ENCODE results near the gene NKD1.

The NKD1 gene

GRCh38 chr16:50506543-50506937, 41.7 kb upstream of the NKD1 start:
- Histone ChIP-seq H3K4me1 (ENCODE audit: low read length) (no peaks in the 10 kb centered on the region), H3K4me2 (ENCODE audit: low read depth, low read length) (no peak overlapping the region), H3K9ac (ENCODE audit: low read length) (no peak overlapping the region), H2AFZ (ENCODE audit: low read length) (no peak overlapping the region), H3K27ac (ENCODE audit: low read length) (no peak overlapping the region), H3K36me3 (replicated peaks; ENCODE audit: insufficient read depth, low read length) (no peaks in the 10 kb centered on the region), H3K9me3 (replicated peaks; ENCODE audit: insufficient read depth, low read length) (no peaks in the 10 kb centered on the region), H3F3A (ENCODE audit: insufficient read depth, low read length) (no peaks in the 10 kb centered on the region), H4K20me1 (ENCODE audit: insufficient read depth, low read length) (no peaks in the 10 kb centered on the region), H3K27me3 (replicated peaks; ENCODE audit: insufficient read depth, low read length) (no peaks in the 10 kb centered on the region), H3K9me2 (replicated peaks; ENCODE audit: insufficient read depth, low read length) (no peaks in the 10 kb centered on the region), H3K79me2 (ENCODE audit: low read length) (no peaks in the 10 kb centered on the region), H3K4me3 (ENCODE audit: low read length) (no peak overlapping the region)
- no peak for TF ChIP-seq CTCF (IDR thresholded peaks at IDR 0.05; ENCODE audit: low read length)
- no peak for TF ChIP-seq EZH2phosphoT487 (IDR thresholded peaks at IDR 0.05; ENCODE audit: low read length)
- TF ChIP-seq EZH2 (optimal IDR thresholded peaks at IDR 0.05; ENCODE audit: low read depth, low read length): no peak
- no peak for DNase-seq

GRCh38 chr16:50507397-50507796, 40.8 kb upstream of the NKD1 start:
- H3K9me2 ChIP-seq (replicated peaks; ENCODE audit: insufficient read depth, low read length): no peaks in the 10 kb centered on the region
- no peaks in the 10 kb centered on the region for H3K4me1 ChIP-seq (ENCODE audit: low read length)
- H3K27ac ChIP-seq (ENCODE audit: low read length): no peak overlapping the region
- H3K36me3 ChIP-seq (replicated peaks; ENCODE audit: insufficient read depth, low read length): no peaks in the 10 kb centered on the region
- DNase-seq: no peak
- H3K27me3 ChIP-seq (replicated peaks; ENCODE audit: insufficient read depth, low read length): no peaks in the 10 kb centered on the region
- H4K20me1 ChIP-seq (ENCODE audit: insufficient read depth, low read length): no peaks in the 10 kb centered on the region
- TF ChIP-seq CTCF (IDR thresholded peaks at IDR 0.05; ENCODE audit: low read length): no peak
- no peak for TF ChIP-seq EZH2 (optimal IDR thresholded peaks at IDR 0.05; ENCODE audit: low read depth, low read length)
- TF ChIP-seq EZH2phosphoT487 (IDR thresholded peaks at IDR 0.05; ENCODE audit: low read length): no peak
- H3K79me2 ChIP-seq (ENCODE audit: low read length): no peaks in the 10 kb centered on the region
- no peak overlapping the region for H3K4me2 ChIP-seq (ENCODE audit: low read depth, low read length)
- no peak overlapping the region for H3K4me3 ChIP-seq (ENCODE audit: low read length)
- H3F3A ChIP-seq (ENCODE audit: insufficient read depth, low read length): no peaks in the 10 kb centered on the region
- H2AFZ ChIP-seq (ENCODE audit: low read length): no peak overlapping the region
- no peaks in the 10 kb centered on the region for H3K9me3 ChIP-seq (replicated peaks; ENCODE audit: insufficient read depth, low read length)
- H3K9ac ChIP-seq (ENCODE audit: low read length): no peak overlapping the region

GRCh38 chr16:50509521-50510341, 38.5 kb upstream of the NKD1 start:
- no peaks in the 10 kb centered on the region for H3F3A ChIP-seq (ENCODE audit: insufficient read depth, low read length)
- no peak overlapping the region for H3K4me2 ChIP-seq (ENCODE audit: low read depth, low read length)
- H3K9ac ChIP-seq (ENCODE audit: low read length): no peak overlapping the region
- H3K36me3 ChIP-seq (replicated peaks; ENCODE audit: insufficient read depth, low read length): no peaks in the 10 kb centered on the region
- no peak overlapping the region for H3K27ac ChIP-seq (ENCODE audit: low read length)
- H3K4me3 ChIP-seq (ENCODE audit: low read length): no peak overlapping the region
- H3K9me2 ChIP-seq (replicated peaks; ENCODE audit: insufficient read depth, low read length): no peaks in the 10 kb centered on the region
- H4K20me1 ChIP-seq (ENCODE audit: insufficient read depth, low read length): no peaks in the 10 kb centered on the region
- no peaks in the 10 kb centered on the region for H3K9me3 ChIP-seq (replicated peaks; ENCODE audit: insufficient read depth, low read length)
- no peaks in the 10 kb centered on the region for H3K4me1 ChIP-seq (ENCODE audit: low read length)
- DNase-seq: no peak
- H3K79me2 ChIP-seq (ENCODE audit: low read length): no peaks in the 10 kb centered on the region
- H3K27me3 ChIP-seq (replicated peaks; ENCODE audit: insufficient read depth, low read length): no peaks in the 10 kb centered on the region
- H2AFZ ChIP-seq (ENCODE audit: low read length): no peak overlapping the region
- peak; percentile 57 for TF ChIP-seq CTCF (IDR thresholded peaks at IDR 0.05; ENCODE audit: low read length)
- TF ChIP-seq EZH2phosphoT487 (IDR thresholded peaks at IDR 0.05; ENCODE audit: low read length): no peak
- TF ChIP-seq EZH2 (optimal IDR thresholded peaks at IDR 0.05; ENCODE audit: low read depth, low read length): no peak

Measured in MM.1S (cell line).